ENCODE results near the gene POU2F3. TPM values are rescaled to one million over a fixed set of nuclear protein-coding genes. Genes with fewer than 3 reads are reported as not detected.

Gene POU2F3
- total and polyA plus RNA-seq, 2 of the 4 experiments (the other 2 are of a cell fraction): under 0.01 to 0.09 TPM

DNA sequence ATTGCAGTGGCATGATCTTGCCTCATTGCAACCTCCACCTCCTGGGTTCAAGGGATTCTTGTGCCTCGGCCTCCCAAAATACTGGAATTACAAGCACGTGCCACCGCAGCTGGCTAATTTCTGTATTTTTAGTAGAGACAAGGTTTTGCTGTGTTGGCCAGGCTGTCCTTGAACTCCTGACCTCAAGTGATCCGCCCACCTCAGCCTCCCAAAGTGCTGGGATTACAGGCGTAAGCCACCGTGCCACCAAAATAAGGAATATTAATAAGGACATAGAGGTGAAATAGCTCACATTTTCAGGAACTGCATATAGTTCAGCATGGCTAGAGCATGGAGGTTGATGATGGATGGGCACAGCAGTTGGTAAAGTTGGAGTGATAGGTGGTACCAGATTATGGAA lies 117.7 kb downstream of the POU2F3 start:
- Histone ChIP-seq H2AK9ac (replicated peaks; ENCODE audit: low read depth, low read length, poor library complexity) (no peak overlapping the region), H2BK20ac (ENCODE audit: low read depth, low read length) (no peak overlapping the region), H3K9me3 (ENCODE audit: control insufficient read depth, insufficient read depth, low read length) (no peaks in the 10 kb centered on the region), H3K79me1 (ENCODE audit: low read depth in 1 of 2, low read length in 2 of 2) (peaks cover 20 to 69% of the 10 kb centered on the region in 2 experiments), H3K9ac (ENCODE audit: low read depth, low read length) (no peak overlapping the region), H3K23ac (ENCODE audit: low read depth, low read length) (no peak overlapping the region), H4K20me1 (ENCODE audit: insufficient read depth, low read length) (peaks cover 91% of the 10 kb centered on the region), H3K4ac (ENCODE audit: low read depth, low read length) (no peak overlapping the region), H3K56ac (ENCODE audit: extremely low read depth, insufficient read depth, low read length) (no peak overlapping the region), H3K18ac (ENCODE audit: low read depth, low read length) (no peak overlapping the region), H2BK120ac (ENCODE audit: low read depth, low read length) (no peak overlapping the region), H3K9me1 (ENCODE audit: insufficient read depth, low read length) (peaks cover 28% of the 10 kb centered on the region), H3K4me2 (ENCODE audit: low read depth, low read length) (no peak overlapping the region), H2AK5ac (ENCODE audit: low read depth, low read length) (no peak overlapping the region), H4K8ac (ENCODE audit: low read depth in 2 of 2, low read length in 2 of 2) (no peak overlapping the region), H2BK15ac (ENCODE audit: low read depth, low read length) (no peak overlapping the region), H3K14ac (replicated peaks; ENCODE audit: low read depth, low read length) (no peak overlapping the region), H4K5ac (ENCODE audit: low read depth, low read length) (no peak overlapping the region), H3K4me3 (ENCODE audit: insufficient read depth, low read depth, low read length) (no peak overlapping the region), H3K27me3 (ENCODE audit: control insufficient read depth, insufficient read depth, low read length) (no peaks in the 10 kb centered on the region), H3K27ac (ENCODE audit: insufficient read depth, low read length) (no peak overlapping the region), H2AFZ (replicated peaks; ENCODE audit: low read length, poor library complexity) (no peak overlapping the region), H3K36me3 (ENCODE audit: control insufficient read depth, insufficient read depth, low read length) (peaks cover 3% of the 10 kb centered on the region; the same call in 1 of the 2 replicates), H4K91ac (ENCODE audit: insufficient read depth, low read depth, low read length) (no peak overlapping the region), H3K4me1 (ENCODE audit: control insufficient read depth, insufficient read depth, low read length) (peaks cover 18% of the 10 kb centered on the region), H2BK5ac (ENCODE audit: low read depth, low read length, poor library complexity, severe bottlenecking) (no peak overlapping the region)
- ChIA-PET CTCF (no interaction called here), POLR2A (ENCODE audit: unreplicated experiment) (no interaction called here)
- DNase-seq: no peak
- no CpG with 5 or more reads among the region's 6 CpGs for WGBS, 2 experiments (ENCODE audit: extremely low coverage in 2 of 2, insufficient read length in 1 of 2)
- no TSS peak for BruUV-seq (replicated peaks)
- no peak for ATAC-seq (ENCODE audit: low read depth)
- intact Hi-C loops (cut with micrococcal nuclease) (no loop called here), dilution Hi-C loops (cut with HindIII; ENCODE audit: low sequenced_read_pairs, unreplicated experiment) (no loop called here), in situ Hi-C loops (cut with MboI; ENCODE audit: low sequenced_read_pairs) (no loop called here)
- TF ChIP-seq CEBPB (IDR thresholded peaks at IDR 0.05; ENCODE audit: low read depth, low read length): no peak
- TF ChIP-seq POLR2A (IDR thresholded peaks at IDR 0.05; ENCODE audit: low read depth, low read length): no peak
- TF ChIP-seq BHLHE40 (IDR thresholded peaks at IDR 0.05; ENCODE audit: low read depth, low read length): no peak
- TF ChIP-seq MAZ (IDR thresholded peaks at IDR 0.05; ENCODE audit: borderline replicate concordance, low read depth, low read length): no peak
- TF ChIP-seq NFE2L2 (IDR thresholded peaks at IDR 0.05; ENCODE audit: low read depth, low read length): no peak
- no peak for TF ChIP-seq CHD1 (IDR thresholded peaks at IDR 0.05; ENCODE audit: low read depth, low read length)
- TF ChIP-seq FOS (IDR thresholded peaks at IDR 0.05; ENCODE audit: low read depth, low read length): no peak
- TF ChIP-seq SMC3 (IDR thresholded peaks at IDR 0.05; ENCODE audit: low read depth, low read length): no peak
- TF ChIP-seq RFX5 (IDR thresholded peaks at IDR 0.05; ENCODE audit: low read depth, low read length): no peak
- TF ChIP-seq, protein P1, sequence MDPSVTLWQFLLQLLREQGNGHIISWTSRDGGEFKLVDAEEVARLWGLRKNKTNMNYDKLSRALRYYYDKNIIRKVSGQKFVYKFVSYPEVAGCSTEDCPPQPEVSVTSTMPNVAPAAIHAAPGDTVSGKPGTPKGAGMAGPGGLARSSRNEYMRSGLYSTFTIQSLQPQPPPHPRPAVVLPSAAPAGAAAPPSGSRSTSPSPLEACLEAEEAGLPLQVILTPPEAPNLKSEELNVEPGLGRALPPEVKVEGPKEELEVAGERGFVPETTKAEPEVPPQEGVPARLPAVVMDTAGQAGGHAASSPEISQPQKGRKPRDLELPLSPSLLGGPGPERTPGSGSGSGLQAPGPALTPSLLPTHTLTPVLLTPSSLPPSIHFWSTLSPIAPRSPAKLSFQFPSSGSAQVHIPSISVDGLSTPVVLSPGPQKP (IDR thresholded peaks at IDR 0.05; ENCODE audit: borderline replicate concordance, low read depth, low read length): no peak
- TF ChIP-seq, protein P2, sequence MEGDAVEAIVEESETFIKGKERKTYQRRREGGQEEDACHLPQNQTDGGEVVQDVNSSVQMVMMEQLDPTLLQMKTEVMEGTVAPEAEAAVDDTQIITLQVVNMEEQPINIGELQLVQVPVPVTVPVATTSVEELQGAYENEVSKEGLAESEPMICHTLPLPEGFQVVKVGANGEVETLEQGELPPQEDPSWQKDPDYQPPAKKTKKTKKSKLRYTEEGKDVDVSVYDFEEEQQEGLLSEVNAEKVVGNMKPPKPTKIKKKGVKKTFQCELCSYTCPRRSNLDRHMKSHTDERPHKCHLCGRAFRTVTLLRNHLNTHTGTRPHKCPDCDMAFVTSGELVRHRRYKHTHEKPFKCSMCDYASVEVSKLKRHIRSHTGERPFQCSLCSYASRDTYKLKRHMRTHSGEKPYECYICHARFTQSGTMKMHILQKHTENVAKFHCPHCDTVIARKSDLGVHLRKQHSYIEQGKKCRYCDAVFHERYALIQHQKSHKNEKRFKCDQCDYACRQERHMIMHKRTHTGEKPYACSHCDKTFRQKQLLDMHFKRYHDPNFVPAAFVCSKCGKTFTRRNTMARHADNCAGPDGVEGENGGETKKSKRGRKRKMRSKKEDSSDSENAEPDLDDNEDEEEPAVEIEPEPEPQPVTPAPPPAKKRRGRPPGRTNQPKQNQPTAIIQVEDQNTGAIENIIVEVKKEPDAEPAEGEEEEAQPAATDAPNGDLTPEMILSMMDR (conservative IDR thresholded peaks at IDR 0.05; ENCODE audit: low read depth, low read length): no peak
- TF ChIP-seq RCOR1 (IDR thresholded peaks at IDR 0.05; ENCODE audit: insufficient replicate concordance, low read length): no peak
- TF ChIP-seq MAFK (IDR thresholded peaks at IDR 0.05; ENCODE audit: low read depth, low read length): no peak
- TF ChIP-seq, protein P3, sequence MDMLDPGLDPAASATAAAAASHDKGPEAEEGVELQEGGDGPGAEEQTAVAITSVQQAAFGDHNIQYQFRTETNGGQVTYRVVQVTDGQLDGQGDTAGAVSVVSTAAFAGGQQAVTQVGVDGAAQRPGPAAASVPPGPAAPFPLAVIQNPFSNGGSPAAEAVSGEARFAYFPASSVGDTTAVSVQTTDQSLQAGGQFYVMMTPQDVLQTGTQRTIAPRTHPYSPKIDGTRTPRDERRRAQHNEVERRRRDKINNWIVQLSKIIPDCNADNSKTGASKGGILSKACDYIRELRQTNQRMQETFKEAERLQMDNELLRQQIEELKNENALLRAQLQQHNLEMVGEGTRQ (IDR thresholded peaks at IDR 0.05; ENCODE audit: low read depth, low read length): no peak
- TF ChIP-seq MXI1 (IDR thresholded peaks at IDR 0.05; ENCODE audit: borderline replicate concordance, low read depth, low read length): no peak
- no peak for TF ChIP-seq RAD21 (IDR thresholded peaks at IDR 0.05; ENCODE audit: low read length)
